ENCODE data around the gene FANCC. TPM values are rescaled to one million over a fixed set of nuclear protein-coding genes. Genes with fewer than 3 reads are reported as not detected.

Gene FANCC
- total and polyA plus RNA-seq, 2 of the 13 experiments (the other 11 are each of a cell fraction or from before 2014, with no cell fraction given): 7.4 to 8.6 TPM

GRCh38 chr9:95088421-95089161, 228.9 kb downstream of the FANCC start:
- ATAC-seq (no peak), DNase-seq (ENCODE audit: low spot score) (no peak), FAIRE-seq (no peak)
- no TSS peak for BruUV-seq (replicated peaks)
- Histone ChIP-seq H3K4me2 (ENCODE audit: low read depth, low read length) (no peak overlapping the region), H3K79me2 (ENCODE audit: insufficient read depth, low read length) (no peaks in the 10 kb centered on the region), H3K9ac (ENCODE audit: insufficient read depth, low read depth, low read length) (no peak overlapping the region), H4K20me1 (ENCODE audit: insufficient read depth, low read length) (peaks cover 7% of the 10 kb centered on the region; the same call in 1 of the 2 replicates), H2AFZ (ENCODE audit: low read length) (no peak overlapping the region), H3K27ac (ENCODE audit: extremely low read length, insufficient read depth, low read length) (no peak overlapping the region), H3K27me3 (ENCODE audit: control insufficient read depth in 1 of 2, insufficient read depth in 2 of 2, low read length in 2 of 2) (no peaks in the 10 kb centered on the region; a peak in 1 of 5 replicates), H3K36me3 (replicated peaks in 1 of 2; ENCODE audit: control insufficient read depth in 1 of 2, insufficient read depth in 2 of 2, low read length in 2 of 2) (peaks cover 25 to 46% of the 10 kb centered on the region in 2 experiments), H3K4me3 (replicated peaks in 1 of 3; ENCODE audit: insufficient read depth in 1 of 3, low read depth in 2 of 3, low read length in 3 of 3) (no peak overlapping the region), H3K9me3 (ENCODE audit: low read length) (no peaks in the 10 kb centered on the region), H3K4me1 (ENCODE audit: insufficient read depth, low read length) (peaks cover 18% of the 10 kb centered on the region)
- POLR2A ChIA-PET: no interaction called here
- TF ChIP-seq ZHX2 (IDR thresholded peaks at IDR 0.05; ENCODE audit: low read depth): no peak
- no peak for TF ChIP-seq ZHX2 (CRISPR knock-in tag; IDR thresholded peaks at IDR 0.05; ENCODE audit: borderline replicate concordance)
- no peak for TF ChIP-seq ZNF747 (CRISPR knock-in tag; IDR thresholded peaks at IDR 0.05; ENCODE audit: borderline replicate concordance)
- no peak for TF ChIP-seq RAD21 (CRISPR knock-in tag; IDR thresholded peaks at IDR 0.05)
- peak; percentile 67 for TF ChIP-seq AGO2 (optimal IDR thresholded peaks at IDR 0.05; ENCODE audit: low read depth, low read length)
- no peak for TF ChIP-seq ZMAT3 (CRISPR knock-in tag; conservative IDR thresholded peaks at IDR 0.05)
- no peak for TF ChIP-seq DMTF1 (CRISPR knock-in tag; IDR thresholded peaks at IDR 0.05)
- no peak for TF ChIP-seq ZC3H13 (CRISPR knock-in tag; IDR thresholded peaks at IDR 0.05)
- TF ChIP-seq ZNF687 (CRISPR knock-in tag; IDR thresholded peaks at IDR 0.05): peak; percentile 10; the same call in 1 of the 2 replicates
- 92% methylated on average over 12 of the region's 26 CpGs for WGBS (ENCODE audit: low lambda C conversion rate)
- CTCF ChIA-PET (ENCODE audit: low intra/inter-chr PET ratio, low total read pairs): no interaction called here
- in situ Hi-C loops (cut with HindIII; ENCODE audit: extremely low pct_ligation_motif_present, low pct_unique_long_range_greater_than_20kb): no loop called here
- intact Hi-C loops (cut with micrococcal nuclease; ENCODE audit: unreplicated experiment): no loop called here
